ENCODE data around the gene ADIRF.
"Not testable (repeated sequence)": the region's sequence is repeated elsewhere in the genome, so short reads cannot be mapped to it uniquely, and the experiment has no call there.

Gene ADIRF

GRCh38 chr10:87000491-87000890, 32.2 kb downstream of the ADIRF start:
- DNase-seq: no peak
- TF ChIP-seq GATA1 (IDR thresholded peaks at IDR 0.05; ENCODE audit: low read depth, low read length) (no peak), POLR2A (IDR thresholded peaks at IDR 0.05; ENCODE audit: low read length) (no peak)

DNA sequence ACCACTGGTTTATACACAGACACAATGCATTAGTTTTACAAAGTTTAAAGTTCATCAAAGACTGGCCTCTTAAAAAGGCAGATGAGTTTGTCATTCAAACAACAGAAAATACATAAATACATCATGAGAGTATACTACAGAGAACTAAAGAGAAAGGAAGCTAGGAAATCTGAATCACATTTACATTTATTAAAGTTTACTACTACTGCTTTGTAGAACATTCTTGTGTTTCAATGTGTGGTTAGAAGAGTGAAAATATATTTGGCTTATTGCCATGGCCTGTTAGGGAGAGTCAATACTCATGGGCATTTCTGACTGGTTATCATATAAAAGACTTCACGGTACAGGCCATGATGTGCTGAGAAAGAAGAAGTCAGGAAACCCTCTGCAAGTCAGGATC, 38.8 kb downstream of the ADIRF start:
- not testable (repeated sequence) for DNase-seq

DNA sequence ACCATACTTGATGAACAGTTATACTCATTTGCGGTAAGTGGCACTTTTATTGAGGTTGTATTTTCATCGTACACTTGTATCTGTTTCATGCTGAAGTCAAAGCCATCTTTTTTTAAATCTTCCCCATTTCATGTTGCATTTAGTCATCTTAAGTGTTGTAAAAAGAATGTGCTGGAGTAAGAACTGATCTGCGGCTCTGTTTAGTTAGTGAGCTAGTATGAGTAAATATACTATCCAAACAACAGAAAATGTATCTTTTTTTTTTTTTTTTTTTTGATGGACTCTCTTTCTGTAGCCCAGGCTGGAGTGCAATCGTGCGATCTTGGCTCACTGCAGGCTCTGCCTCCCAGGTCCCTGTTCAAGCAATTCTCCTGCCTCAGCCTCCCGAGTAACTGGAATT, 39.4 kb downstream of the ADIRF start:
- not testable (repeated sequence) for DNase-seq

DNA sequence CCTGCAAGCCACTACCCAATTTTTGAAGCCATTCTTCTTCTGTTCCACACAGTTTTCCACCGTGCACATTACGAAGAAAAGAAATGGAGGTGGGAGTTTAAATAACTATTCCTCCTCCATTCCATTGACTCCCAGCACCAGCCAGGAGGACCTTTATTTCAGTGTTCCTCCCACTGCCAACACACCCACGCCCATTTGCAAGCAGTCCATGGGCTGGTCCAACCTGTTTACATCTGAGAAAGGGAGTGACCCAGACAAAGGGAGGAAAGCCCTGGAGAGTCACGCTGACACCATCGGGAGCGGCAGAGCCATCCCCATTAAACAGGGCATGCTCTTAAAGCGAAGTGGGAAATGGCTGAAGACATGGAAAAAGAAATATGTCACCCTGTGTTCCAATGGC, 40.0 kb downstream of the ADIRF start:
- DNase-seq: not testable (repeated sequence)

- DNase-seq: not testable (repeated sequence)
These were observed 40.9 kb downstream of the ADIRF start for GRCh38 chr10:87009134-87009696.

GRCh38 chr10:87013528-87013927, 45.2 kb downstream of the ADIRF start:
- not testable (repeated sequence) for DNase-seq

GRCh38 chr10:87014986-87015716, 46.9 kb downstream of the ADIRF start:
- not testable (repeated sequence) for DNase-seq

GRCh38 chr10:87018127-87018526, 49.8 kb downstream of the ADIRF start:
- not testable (repeated sequence) for DNase-seq

DNA sequence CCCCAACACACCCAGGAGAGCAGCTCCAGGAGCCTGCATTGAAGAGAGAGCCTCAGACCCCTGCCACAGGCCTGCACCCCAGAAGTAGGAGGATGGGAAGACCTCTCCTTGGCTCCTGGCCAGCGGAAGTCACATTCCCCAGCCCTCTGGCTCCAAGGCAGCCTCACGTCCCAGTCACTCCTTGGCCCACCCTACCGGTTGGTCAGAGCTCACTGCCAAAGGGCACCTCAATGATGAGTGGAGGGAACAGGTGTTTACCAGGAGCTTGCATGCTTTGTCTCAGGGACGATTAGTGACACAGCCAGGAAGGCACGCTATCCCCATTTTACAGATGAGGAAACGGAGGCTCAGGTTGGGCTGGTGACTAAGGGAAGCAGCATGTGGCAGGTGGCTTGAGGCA, 50.8 kb downstream of the ADIRF start:
- DNase-seq: not testable (repeated sequence)

GRCh38 chr10:87019504-87019903, 51.2 kb downstream of the ADIRF start:
- DNase-seq: not testable (repeated sequence)

GRCh38 chr10:87020056-87020455, 51.8 kb downstream of the ADIRF start, which contains the start of gene FAM25A:
Gene FAM25A (plus strand): TSS chr10:87020294. CDS start chr10:87020325, 31 bp downstream.
- not testable (repeated sequence) for DNase-seq

All from erythroblast (primary cell).